GM19240 (cell line): ENCODE data around the gene SEMA4D.

Experiments
- DNase-seq: peaks from one replicate; pipeline ENCODE4 v3.0.0; 2011; ENCODE audit warnings: low spot score; ENCODE audit not compliant: insufficient read length

The SEMA4D gene, protein sequence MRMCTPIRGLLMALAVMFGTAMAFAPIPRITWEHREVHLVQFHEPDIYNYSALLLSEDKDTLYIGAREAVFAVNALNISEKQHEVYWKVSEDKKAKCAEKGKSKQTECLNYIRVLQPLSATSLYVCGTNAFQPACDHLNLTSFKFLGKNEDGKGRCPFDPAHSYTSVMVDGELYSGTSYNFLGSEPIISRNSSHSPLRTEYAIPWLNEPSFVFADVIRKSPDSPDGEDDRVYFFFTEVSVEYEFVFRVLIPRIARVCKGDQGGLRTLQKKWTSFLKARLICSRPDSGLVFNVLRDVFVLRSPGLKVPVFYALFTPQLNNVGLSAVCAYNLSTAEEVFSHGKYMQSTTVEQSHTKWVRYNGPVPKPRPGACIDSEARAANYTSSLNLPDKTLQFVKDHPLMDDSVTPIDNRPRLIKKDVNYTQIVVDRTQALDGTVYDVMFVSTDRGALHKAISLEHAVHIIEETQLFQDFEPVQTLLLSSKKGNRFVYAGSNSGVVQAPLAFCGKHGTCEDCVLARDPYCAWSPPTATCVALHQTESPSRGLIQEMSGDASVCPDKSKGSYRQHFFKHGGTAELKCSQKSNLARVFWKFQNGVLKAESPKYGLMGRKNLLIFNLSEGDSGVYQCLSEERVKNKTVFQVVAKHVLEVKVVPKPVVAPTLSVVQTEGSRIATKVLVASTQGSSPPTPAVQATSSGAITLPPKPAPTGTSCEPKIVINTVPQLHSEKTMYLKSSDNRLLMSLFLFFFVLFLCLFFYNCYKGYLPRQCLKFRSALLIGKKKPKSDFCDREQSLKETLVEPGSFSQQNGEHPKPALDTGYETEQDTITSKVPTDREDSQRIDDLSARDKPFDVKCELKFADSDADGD

DNA sequence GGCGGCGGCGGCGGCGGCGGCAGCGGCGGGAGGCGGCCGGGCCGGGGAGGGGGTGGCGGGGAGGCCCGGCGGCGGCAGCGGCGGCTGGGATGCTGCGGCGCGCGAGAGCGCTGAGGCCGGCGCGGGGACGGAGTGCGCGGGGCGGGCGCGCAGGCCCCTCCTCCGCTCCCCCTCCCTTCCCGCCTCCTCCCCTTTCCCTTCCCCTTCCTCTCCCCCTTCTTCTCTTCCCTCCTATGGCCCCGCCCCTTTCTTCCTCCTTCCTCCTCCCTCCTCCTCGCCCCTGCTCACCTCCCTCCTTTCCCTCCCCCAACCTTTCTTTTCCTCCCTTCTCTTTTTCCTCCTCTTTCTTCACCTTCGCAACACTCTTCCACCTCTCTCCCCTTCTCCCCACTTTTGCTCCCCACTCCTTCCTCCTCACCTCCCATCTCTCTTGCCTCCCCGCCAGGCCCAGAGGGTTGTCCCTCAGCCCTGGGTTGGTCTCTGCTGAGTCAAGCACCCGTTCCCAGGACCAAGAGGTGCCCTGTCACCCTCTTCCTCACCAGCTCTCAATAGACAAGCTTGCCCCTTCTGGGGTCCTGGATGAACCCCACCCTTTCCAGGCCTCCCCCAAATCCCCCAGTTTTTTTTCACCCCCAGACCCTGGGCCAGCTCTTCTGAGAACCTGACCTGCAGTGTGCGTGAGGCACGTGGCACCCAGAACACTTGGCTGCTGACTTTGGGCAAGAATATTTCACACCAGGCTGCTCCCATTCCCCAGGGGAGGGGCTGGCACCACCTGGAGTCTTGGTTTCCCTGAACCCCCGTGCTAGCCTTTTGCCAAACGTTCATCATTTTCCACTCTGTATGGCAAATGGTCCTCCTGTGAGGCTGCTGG, at the start of gene SEMA4D:
TSS of gene SEMA4D (minus strand) at position 136 of the 874 bp plus-strand sequence. CDS start 92,657 bp downstream, outside the sequence.
- DNase-seq, result peak; percentile 47

DNA sequence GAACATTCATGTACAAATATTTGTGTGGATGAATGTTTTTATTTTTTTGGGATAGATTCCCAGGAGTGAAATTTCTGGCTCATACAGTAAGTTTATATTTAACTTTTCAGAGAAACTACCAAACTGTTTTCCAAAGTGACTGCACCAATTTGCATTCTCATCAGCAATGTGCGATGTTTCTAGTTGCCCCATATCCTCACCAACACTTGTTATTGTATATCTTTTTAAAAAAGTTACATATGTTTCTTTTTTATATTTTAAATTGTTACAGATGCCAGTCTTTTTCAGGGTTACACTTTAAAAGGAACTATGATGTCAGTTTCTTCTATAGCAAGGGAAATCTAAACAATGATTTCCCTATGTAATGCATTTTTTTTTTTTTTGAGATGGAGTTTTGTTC, 49.1 kb upstream of the SEMA4D start:
- no peak for DNase-seq

DNA sequence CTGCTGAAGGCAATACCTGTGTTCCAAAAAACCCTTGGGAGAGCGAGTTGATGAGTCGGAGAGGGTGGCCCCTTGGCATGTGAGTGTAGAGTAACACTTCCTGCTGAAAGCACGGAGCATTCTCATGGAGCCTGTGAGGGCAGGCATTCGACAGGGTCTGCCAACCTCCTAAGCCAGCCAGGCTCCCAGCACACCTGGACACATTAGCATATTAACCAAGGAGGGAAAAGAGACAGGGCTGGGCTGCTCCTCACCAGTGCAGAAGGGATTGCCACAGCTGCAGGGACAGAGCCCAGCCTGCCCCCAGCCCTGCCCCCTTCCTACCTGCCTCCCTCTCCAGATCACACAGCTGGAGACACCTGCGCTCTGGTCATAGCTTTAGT, 46.4 kb upstream of the SEMA4D start:
- DNase-seq, result no peak

DNA sequence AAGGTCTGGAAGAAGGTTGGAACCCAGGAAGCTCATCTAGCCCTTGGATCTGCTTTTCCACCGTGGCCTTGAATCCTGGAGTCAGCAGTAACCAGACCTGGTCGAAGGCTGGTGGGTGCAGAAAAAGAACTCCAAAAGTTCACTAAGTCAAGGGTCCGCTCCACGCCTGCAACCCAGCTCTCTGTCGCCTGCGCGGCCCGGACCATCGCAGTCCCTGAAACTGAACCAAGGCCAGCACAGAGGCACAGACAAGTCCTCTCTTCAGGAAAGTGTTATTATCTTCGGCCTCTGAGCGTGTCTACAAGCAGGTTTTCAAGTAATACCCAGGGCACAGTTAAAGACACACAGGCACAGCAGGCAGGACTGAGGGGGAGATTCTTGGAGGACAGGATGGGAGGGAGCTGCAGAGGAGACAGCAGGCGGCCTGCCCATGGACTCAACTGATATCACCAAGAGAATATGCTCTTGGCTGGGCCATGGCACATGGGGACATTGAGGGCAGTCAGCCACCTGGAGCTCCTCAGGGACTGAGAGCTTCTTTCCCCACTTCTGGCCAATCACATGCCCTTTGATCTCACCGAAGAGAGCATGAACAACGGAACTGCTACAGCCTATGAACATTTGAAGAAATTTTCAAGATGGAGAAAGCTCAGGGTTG, 45.8 kb upstream of the SEMA4D start:
- DNase-seq, result no peak

DNA sequence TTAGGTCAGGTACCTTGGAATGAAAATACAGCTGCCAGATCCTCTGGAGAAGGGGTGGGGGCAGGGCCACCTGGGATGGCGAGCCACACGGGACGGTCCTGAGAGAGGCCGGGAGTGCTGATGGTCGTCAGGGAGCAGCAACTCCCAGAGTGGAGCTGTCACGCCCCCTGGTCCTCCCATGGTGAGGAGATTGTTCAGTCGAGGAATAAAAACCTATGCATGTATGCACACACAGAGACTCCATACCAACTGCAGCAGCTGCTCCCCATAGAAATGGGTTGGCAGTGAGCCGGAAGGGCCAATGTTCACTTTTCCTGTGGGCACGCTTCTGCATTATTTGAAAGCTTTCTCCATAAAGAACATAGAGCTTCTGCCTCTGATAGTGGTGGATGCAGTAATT, 45.2 kb upstream of the SEMA4D start:
- DNase-seq, result no peak

DNA sequence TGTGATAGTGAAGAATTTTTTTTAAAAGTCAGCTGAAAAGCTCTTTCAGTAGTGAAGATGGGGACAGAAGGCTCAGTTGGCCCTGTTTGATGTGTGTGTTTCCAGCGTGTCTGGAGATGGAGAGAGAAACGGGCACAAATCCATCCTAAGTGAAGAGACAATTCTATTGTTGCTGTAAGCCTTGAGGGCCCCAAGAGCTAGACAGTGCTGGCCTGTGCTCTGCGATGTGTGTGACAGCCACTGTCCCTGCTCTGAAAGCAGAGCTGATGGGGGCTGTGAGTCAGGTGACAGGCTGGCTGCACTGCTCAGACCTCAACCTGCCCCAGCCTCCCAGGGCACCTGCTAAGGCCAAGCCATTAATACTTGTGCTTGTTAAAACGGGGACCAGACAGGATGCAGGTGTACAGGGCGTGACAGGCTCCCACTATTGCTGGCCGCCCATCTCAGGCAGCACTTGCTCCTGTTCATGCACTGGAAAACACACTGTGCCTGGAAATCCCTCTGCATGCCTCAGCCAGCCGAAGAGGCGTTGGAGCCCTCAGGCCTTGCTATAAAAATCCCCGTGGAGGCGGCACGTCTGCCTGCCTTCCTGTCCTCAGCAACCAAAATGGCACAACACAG, 44.6 kb upstream of the SEMA4D start:
- DNase-seq, result no peak

DNA sequence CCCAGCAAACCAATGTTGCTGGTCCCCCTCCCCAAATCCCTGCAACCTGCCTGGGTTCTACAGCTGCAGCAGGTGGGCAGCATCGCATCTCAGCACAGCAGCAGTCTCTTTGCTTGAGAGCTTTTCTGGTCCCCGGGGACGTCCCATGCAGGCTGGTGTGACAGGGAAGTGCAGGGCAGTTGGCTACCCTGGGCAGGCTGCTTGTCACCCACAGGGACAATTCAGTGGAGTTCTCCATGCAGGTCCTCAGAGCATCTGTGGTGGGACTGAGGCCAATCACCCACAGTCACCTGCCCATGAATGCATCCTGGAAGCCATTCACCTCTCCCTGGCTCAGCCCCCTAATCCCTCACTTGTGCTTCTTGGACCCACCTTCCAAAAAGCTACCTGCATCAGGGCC, 43.9 kb upstream of the SEMA4D start:
- DNase-seq, result no peak

DNA sequence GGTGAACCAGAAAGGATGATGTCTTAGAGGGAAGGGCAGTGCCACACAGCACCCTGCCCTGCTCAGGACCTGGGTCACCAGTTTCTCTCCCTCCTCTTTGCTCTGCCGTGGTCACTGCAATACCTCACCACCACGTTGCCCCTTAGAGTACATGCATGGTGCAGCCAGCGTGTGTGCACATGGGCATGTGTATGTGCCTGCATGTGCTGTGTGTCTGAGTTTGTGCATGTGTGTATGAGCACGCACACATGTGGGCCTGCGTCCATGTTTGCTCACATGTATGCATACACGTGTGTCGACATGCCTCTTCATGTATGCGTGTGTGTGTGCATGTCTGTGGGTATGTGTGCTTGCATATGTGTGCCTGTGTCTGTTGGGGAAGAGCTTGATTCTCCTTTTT, 41.5 kb upstream of the SEMA4D start:
- no peak for DNase-seq

DNA sequence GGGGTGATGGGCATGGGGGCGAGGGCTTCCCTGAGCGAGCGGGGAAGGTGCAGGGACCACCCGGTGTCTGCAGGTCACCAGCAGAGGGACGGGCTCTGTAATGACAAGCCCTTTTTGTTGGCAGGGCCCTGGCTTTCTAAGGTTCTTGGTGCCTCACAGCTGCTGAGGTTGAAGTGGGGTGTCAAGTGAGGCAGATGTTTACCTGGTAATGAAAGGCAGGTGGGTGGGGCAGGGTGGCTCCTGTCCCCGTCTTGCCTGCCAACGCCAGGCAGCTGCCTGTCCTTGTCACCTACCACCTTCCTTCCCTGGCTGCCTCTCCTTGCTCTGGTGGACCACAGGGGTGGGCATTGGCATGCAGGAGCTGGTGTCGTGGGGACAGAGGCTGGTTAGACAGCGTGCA, 41.0 kb upstream of the SEMA4D start:
- no peak for DNase-seq

DNA sequence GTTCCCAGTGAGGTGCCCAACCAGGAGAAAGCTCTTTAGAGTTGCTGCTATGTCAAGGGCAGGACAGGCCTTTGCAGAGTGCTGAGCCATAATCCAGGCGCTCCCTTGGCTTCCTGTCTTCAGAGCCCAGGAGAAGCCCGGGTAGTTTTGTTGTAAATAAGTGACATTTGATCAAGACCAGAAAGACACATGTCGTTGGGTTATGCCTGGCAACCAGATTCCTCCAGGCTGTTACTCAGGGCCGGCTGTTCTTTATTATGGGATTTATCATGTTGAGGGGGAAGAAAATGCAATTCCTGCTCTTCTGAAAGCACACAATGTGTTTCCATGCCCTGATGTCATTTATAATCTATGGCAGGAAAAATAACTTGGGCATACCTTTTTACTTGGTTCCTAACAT, 39.3 kb upstream of the SEMA4D start:
- DNase-seq, result no peak

DNA sequence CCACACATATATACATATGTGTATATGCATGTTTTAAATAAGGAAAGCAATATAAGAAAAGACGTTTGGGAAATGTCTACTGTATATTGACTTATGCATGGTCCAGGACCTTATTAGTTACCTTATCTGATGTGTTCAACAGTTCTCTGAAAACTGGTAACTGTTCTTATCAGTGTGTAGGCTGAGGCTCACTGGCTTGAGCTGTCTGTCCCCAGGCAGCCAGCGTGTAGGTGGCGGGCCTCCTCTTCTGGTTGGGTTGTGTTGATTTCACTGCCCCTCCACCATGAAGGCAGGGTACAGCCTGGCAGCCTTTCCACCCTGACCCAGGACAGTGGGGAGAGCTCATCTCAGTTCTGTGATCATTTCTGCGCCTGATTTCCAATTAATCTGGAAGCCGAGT, 38.7 kb upstream of the SEMA4D start:
- no peak for DNase-seq

DNA sequence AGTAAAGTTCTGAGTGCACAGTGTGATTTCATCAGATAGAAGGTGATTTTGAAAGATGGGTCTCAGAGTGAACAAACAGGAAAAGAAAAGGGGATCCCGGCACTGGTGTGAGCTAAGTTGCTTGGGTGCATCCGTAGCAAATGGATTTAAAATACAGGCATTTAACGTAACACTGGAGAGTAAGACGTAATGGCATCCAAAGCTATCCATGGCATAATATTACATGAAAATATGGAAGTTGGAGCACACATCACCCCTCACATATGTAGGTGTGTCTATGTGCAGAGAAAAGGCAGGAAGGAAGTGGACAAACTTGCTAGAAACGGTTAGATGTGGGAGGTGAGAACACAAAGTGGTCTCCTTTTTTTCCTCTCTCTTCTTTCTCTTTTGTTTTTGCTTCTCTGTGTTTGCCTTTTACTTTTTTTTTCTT, 38.2 kb upstream of the SEMA4D start:
- DNase-seq, result no peak

DNA sequence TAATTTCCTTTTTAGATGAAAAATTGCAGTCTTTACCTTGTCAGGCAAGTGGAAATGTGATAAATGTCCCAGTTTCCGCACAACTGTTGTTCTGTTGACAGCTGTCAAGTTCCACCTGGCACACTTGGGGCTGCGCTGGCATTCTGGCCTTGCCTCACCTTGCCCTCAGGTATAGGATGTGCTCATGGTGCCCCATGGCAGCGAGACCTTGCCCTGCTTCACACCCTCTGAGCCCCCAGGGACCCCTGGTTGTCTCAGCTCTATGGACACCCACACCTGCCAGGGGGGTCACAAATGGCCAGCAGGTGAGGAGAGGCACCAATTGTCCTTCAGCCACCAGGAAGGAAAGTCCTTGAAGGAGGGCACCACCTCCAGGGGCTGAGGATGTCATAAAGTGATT, 37.5 kb upstream of the SEMA4D start:
- DNase-seq, result no peak

DNA sequence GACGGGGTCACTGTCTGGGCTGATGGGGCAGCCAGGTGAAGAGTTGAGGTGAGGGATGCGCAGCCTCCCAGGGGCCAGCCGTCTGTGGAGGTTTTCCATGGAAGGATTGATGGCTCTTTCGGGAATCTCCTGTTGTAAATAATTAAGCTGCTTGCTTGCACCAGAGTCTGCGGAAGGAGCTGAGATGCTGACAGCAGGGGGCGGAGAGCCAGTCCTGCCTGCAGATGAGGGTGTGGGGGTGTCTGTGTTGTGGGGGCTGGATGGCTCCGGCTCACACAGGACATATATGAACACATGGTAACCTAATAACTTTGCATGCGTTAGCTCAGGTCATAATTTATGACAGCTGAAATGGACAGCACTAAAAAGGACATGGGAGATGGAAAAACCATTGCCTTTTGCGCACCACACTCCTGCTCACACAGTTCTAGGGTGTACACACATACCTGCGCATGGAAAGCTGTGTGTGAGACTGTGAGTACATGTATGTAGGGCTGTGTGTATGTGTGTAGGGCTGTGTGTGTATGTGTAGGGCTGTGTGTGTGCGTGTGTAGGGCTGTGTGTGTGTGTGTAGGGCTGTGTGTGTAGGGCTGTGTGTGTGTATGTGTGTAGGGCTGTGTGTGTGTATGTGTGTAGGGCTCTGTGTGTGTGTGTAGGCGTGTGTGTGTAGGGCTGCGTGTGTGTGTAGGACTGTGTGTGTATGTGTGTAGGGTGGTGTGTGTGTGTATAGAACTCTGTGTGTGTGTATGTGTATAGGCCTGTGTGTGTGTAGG, 36.8 kb upstream of the SEMA4D start:
- DNase-seq, result no peak

DNA sequence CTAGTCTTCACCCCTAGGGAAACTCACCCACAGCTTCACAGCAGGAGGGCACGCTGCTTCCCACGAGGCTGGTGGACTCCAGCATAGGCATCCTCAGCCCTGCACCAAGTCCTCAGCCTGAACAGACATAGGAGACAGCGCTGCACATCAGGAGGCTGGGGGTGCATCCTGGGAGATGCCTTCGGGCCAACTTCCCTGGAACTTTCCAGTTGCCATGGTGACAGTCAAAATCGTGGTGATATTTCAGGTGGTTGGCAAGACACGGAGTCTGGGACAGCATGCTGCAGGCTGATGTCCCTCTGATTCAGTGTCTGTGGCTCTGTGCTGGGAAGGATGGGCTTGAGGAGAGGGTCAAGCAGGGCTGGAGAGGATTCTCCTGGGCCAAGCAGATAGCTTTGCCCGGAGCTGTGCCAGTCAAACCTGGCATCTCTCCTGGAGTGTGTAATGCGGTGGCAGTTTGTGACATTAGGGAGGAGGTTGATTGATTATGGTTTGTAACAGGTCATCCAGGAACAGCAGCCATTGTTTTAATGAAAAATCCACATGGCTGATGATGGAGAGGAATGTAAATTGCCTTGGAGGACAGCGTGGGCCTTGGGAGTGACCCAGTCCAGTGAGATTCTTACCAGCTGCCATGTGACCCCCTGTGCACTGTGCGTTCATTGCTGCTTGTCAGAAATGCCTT, 35.6 kb upstream of the SEMA4D start:
- DNase-seq, result no peak

DNA sequence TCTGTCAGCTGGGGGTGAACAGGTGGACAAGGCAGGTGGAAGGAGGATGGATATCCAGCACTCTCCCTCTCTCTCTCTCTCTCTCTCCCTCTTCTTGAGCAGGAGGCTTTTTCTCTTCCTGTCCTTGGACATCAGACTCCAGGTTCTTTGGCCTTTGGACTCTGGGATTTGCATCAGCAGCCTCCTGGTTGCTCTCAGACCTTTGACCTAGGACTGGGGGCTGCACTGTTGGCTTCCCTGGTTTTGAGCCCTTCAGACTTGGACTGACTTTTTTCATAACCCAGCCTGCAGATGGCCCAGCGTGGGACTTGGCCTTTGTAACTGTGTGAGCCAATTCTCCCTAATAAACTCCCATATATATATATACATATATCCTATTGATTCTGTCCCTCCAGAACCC, 35.0 kb upstream of the SEMA4D start:
- DNase-seq, result no peak

DNA sequence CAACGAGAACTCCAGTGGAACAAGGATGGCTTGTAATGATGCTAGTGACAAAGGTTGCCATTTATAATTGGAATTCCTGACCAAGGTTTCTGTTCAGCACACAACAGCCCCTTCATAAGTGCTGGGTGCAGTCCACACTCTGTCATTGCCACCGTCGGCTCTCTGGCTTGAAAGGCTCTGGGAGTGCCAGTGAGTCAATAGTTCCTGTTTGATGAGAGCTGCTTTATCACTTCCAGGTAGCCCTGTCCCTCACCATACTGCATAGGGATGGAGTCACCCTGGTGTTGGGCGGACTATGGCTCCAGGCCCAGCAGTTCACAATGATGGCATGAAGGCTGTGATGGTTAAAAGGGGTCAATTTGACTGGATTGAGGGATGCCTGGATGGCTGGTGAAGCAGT, 34.6 kb upstream of the SEMA4D start:
- DNase-seq, result no peak

DNA sequence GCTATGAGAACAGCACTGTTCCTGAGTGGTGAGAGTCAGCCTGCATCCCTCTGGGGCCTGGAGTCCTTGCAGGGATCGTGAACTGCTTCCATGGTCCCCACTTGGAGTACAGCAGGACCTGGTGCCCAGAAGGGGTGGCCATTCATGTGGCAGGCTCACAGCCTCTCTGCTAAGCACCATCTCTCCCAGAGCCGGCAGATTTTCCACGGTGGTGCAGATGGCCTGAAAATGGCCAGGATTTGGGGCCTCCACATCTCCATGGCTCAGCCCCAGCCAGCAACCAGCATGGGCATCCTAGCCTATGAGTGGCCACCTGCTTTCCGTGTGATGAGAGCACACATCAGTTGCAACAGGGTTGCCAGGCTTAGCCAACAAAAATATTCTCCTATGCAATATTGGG, 33.9 kb upstream of the SEMA4D start:
- DNase-seq, result no peak

DNA sequence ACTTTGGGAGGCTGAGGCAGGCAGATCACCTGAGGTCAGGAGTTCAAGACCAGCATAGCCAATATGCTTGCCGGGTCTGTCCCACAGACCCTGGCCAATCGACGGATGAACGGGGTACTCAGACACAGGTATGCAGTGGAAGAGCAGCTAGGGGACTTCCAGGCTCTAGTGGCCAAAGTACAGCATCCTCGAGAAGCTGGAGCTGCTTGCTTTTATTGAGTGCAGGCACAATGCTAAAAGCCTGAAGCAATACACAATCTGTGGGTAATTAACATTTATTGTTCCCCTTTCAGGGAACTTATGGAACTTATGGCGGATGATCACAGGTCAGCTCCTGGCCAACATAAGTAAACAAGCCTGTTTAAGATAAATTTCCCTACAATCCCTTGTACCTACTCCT, 32.8 kb upstream of the SEMA4D start:
- DNase-seq, result no peak
